ENCODE measurements around the gene GPX7.

GRCh38 chr1:52651904-52652303 lies 49.7 kb downstream of the GPX7 start:
- TF ChIP-seq GATA3 (IDR thresholded peaks at IDR 0.05; ENCODE audit: low read depth, low read length): no peak
- TF ChIP-seq GATA2 (IDR thresholded peaks at IDR 0.05; ENCODE audit: low read depth, low read length): no peak
